ENCODE measurements around the gene DSE. TPM values are rescaled to one million over a fixed set of nuclear protein-coding genes. Genes with fewer than 3 reads are reported as not detected.

Gene DSE
- polyA plus RNA-seq, 3 donors, result 14.6 to 36.5 (median 28.4) TPM

- no peak overlapping the region for H3K27ac ChIP-seq (ENCODE audit: low read depth in 1 of 2, low read length in 2 of 2)
- no CpG with 5 or more reads among the region's 2 CpGs for WGBS (ENCODE audit: insufficient coverage)
- Mint-ChIP-seq H3K27ac (no peak overlapping the region), H3K4me1 (peaks cover 31% of the 10 kb centered on the region), H3K36me3 (no peaks in the 10 kb centered on the region), H3K4me3 (no peak overlapping the region), H3K9me3 (peaks cover 0 to 4% (median 3%) of the 10 kb centered on the region in 7 donors), H3K27me3 (ENCODE audit: low read depth in 3 of 3) (no peaks in the 10 kb centered on the region)
- TF ChIP-seq CTCF (IDR thresholded peaks at IDR 0.05), result no peak
- H3K4me3 ChIP-seq (replicated peaks in 1 of 3; ENCODE audit: low read depth in 2 of 3, low read length in 3 of 3), result no peak overlapping the region
- no peaks in the 10 kb centered on the region for H3K36me3 ChIP-seq (replicated peaks in 1 of 2; ENCODE audit: control insufficient read depth in 1 of 2, insufficient read depth in 2 of 2, low read length in 2 of 2)
- peaks cover 24 to 46% of the 10 kb centered on the region in 2 donors for H3K4me1 ChIP-seq (ENCODE audit: control insufficient read depth in 1 of 2, insufficient read depth in 2 of 2, low read length in 2 of 2)
- no peaks in the 10 kb centered on the region for H3K27me3 ChIP-seq (ENCODE audit: control insufficient read depth in 2 of 2, insufficient read depth in 2 of 2, low read length in 2 of 2)
- no peak for DNase-seq
- H3K79me2 ChIP-seq (ENCODE audit: insufficient read depth, low read length), result no peaks in the 10 kb centered on the region
- H3K9ac ChIP-seq (ENCODE audit: insufficient read depth, low read length, poor library complexity, severe bottlenecking), result no peak overlapping the region
- no peak overlapping the region for H3K4me2 ChIP-seq (replicated peaks; ENCODE audit: extremely low read depth, low read length, poor library complexity, severe bottlenecking)
- no peaks in the 10 kb centered on the region for H3K9me3 ChIP-seq (replicated peaks in 1 of 2; ENCODE audit: control insufficient read depth in 1 of 2, insufficient read depth in 1 of 2, low read length in 2 of 2)
- H4K20me1 ChIP-seq (ENCODE audit: insufficient read depth, low read length), result no peaks in the 10 kb centered on the region
- no peak overlapping the region for H2AFZ ChIP-seq (ENCODE audit: insufficient read depth, low read depth, low read length, poor library complexity, severe bottlenecking)
- intact Hi-C loops (cut with micrococcal nuclease), result no loop called here
Observed at GRCh38 chr6:116359835-116360234, 10.9 kb upstream of the DSE start.

GRCh38 chr6:116362276-116362675 lies 8.5 kb upstream of the DSE start:
- Histone ChIP-seq H3K27ac (ENCODE audit: low read depth in 1 of 2, low read length in 2 of 2) (peak overlapping the region in 1 of 2 donors; percentile 81), H3K36me3 (replicated peaks in 1 of 2; ENCODE audit: control insufficient read depth in 1 of 2, insufficient read depth in 2 of 2, low read length in 2 of 2) (no peaks in the 10 kb centered on the region), H3K79me2 (ENCODE audit: insufficient read depth, low read length) (no peaks in the 10 kb centered on the region), H3K4me3 (replicated peaks in 1 of 3; ENCODE audit: low read depth in 2 of 3, low read length in 3 of 3) (peak overlapping the region in 1 of 3 experiments; percentile 14), H3K27me3 (ENCODE audit: control insufficient read depth in 2 of 2, insufficient read depth in 2 of 2, low read length in 2 of 2) (no peaks in the 10 kb centered on the region), H2AFZ (ENCODE audit: insufficient read depth, low read depth, low read length, poor library complexity, severe bottlenecking) (no peak overlapping the region), H4K20me1 (ENCODE audit: insufficient read depth, low read length) (no peaks in the 10 kb centered on the region), H3K4me2 (replicated peaks; ENCODE audit: extremely low read depth, low read length, poor library complexity, severe bottlenecking) (no peak overlapping the region), H3K9ac (ENCODE audit: insufficient read depth, low read length, poor library complexity, severe bottlenecking) (no peak overlapping the region), H3K4me1 (ENCODE audit: control insufficient read depth in 1 of 2, insufficient read depth in 2 of 2, low read length in 2 of 2) (peaks cover 34 to 60% of the 10 kb centered on the region in 2 donors), H3K9me3 (replicated peaks in 1 of 2; ENCODE audit: control insufficient read depth in 1 of 2, insufficient read depth in 1 of 2, low read length in 2 of 2) (no peaks in the 10 kb centered on the region)
- H3K27me3 Mint-ChIP-seq (ENCODE audit: low read depth in 3 of 3), result no peaks in the 10 kb centered on the region
- peaks cover 39% of the 10 kb centered on the region for H3K4me1 Mint-ChIP-seq
- no peaks in the 10 kb centered on the region for H3K36me3 Mint-ChIP-seq
- intact Hi-C loops (cut with micrococcal nuclease), result no loop called here
- no peak for TF ChIP-seq CTCF (IDR thresholded peaks at IDR 0.05)
- H3K4me3 Mint-ChIP-seq, result no peak overlapping the region
- H3K9me3 Mint-ChIP-seq, result peaks cover 0 to 7% (median 3%) of the 10 kb centered on the region in 7 donors
- peak overlapping the region in 1 of 7 donors; percentile 52 for H3K27ac Mint-ChIP-seq
- no peak for DNase-seq
- no CpG with 5 or more reads among the region's 2 CpGs for WGBS (ENCODE audit: insufficient coverage)
